BJ (cell line): ENCODE results near the gene OPA3. TPM values are rescaled to one million over a fixed set of nuclear protein-coding genes. Genes with fewer than 3 reads are reported as not detected.

Source experiments
- CTCF ChIA-PET: fragments of 350-600 bp; formaldehyde crosslinking; extraction: SDS; loops from one replicate; lab custom pipeline; 2021; ENCODE audit warnings: antibody characterized with exemption, inconsistent platforms; lab: Yijun Ruan, JAX
- POLR2A ChIA-PET: fragments of 300-600 bp; sonication (Branson Sonifier 250); formaldehyde crosslinking; extraction: SDS; loops from one replicate; lab custom pipeline; 2021; ENCODE audit warnings: antibody characterized with exemption; lab: Charles Lee
- DNase-seq: peaks from one replicate; pipeline ENCODE4 v3.0.0-alpha.2; 2011; ENCODE audit warnings: low read depth
- H3K27me3 ChIP-seq: 2 replicates; pipeline ENCODE4 v1.6.0; 2011; ENCODE audit warnings: low read length; ENCODE audit not compliant: control insufficient read depth, insufficient read depth
- H3K36me3 ChIP-seq: 2 replicates; pipeline ENCODE4 v1.5.1; 2011; ENCODE audit warnings: low read length; ENCODE audit not compliant: control insufficient read depth, insufficient read depth
- H3K4me3 ChIP-seq: 2 replicates; pipeline ENCODE4 v1.5.1; 2011; ENCODE audit warnings: low read depth, mild to moderate bottlenecking, control low read depth, low read length
- CTCF ChIP-seq: IDR thresholded peaks from 2 replicates; pipeline ENCODE4 v1.5.1; 2011; ENCODE audit warnings: low read depth, mild to moderate bottlenecking, control low read depth, inconsistent platforms, low read length, moderate library complexity; ENCODE audit not compliant: insufficient read depth
- polyA plus RNA-seq: library from polyadenylated mRNA; depleted of rRNA; stranded (reverse); fragments of >200 nt; gene quantifications from 2 replicates; pipeline ENCODE4 v1.2.3, GENCODE V29; 2011

The OPA3 gene
- polyA plus RNA-seq, 1 experiment: 15.1 TPM

GRCh38 chr19:45528149-45528743 lies 56.4 kb downstream of the OPA3 start:
- TF ChIP-seq CTCF: no peak

GRCh38 chr19:45527731-45528130 lies 56.9 kb downstream of the OPA3 start:
- no peak for DNase-seq
- TF ChIP-seq CTCF: no peak
- H3K27me3 ChIP-seq: no peaks in the 10 kb centered on the region
- no peak overlapping the region for H3K4me3 ChIP-seq
- CTCF ChIA-PET: interaction anchor here (1.1 to 1.6 kb wide), 2 partner anchors 11 to 114 kb away, joined by 3 read pairs; no protein-coding TSS in a partner anchor
- peaks cover 26% of the 10 kb centered on the region for H3K36me3 ChIP-seq
- POLR2A ChIA-PET: no interaction called here

More at GRCh38 chr19:45528149-45528743, 56.4 kb downstream of the OPA3 start:
- POLR2A ChIA-PET: no interaction called here
- H3K27me3 ChIP-seq: no peaks in the 10 kb centered on the region
- CTCF ChIA-PET: interaction anchor here (1.2 to 1.6 kb wide), 2 partner anchors 12 to 30 kb away, joined by 3 to 4 read pairs; no protein-coding TSS in a partner anchor
- H3K4me3 ChIP-seq: no peak overlapping the region
- H3K36me3 ChIP-seq: peaks cover 25% of the 10 kb centered on the region
- no peak for DNase-seq

DNA sequence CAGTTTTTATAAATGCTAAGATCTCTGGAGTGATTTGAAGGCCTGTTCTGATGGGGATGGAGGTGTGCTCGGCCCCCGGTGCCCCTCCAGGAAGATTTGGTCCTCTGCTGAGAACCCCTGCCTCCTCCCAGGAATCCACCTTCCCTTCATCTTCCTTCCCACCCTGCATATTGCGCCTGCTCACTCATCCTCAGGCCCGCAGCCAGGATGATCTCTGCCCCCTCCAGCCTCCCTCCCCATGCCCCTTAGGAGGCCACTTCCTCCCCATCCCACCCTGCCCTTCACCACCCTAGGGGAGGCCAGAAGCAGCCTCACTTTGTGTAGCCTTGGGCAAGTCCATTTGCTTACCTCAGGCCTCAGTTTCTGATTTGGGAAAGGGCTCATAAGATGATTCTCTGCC lies 57.6 kb downstream of the OPA3 start:
- CTCF ChIA-PET: interaction anchor here (0.7 to 1.6 kb wide), 3 partner anchors 11 to 115 kb away, joined by 3 to 5 read pairs (median 3); no protein-coding TSS in a partner anchor
- POLR2A ChIA-PET: no interaction called here
- DNase-seq: no peak
- H3K4me3 ChIP-seq: no peak overlapping the region
- no peaks in the 10 kb centered on the region for H3K27me3 ChIP-seq
- peaks cover 32% of the 10 kb centered on the region for H3K36me3 ChIP-seq
- TF ChIP-seq CTCF: no peak

- TF ChIP-seq CTCF: no peak
- H3K27me3 ChIP-seq: no peaks in the 10 kb centered on the region
- DNase-seq: no peak
- H3K4me3 ChIP-seq: no peak overlapping the region
- H3K36me3 ChIP-seq: peaks cover 36% of the 10 kb centered on the region
- CTCF ChIA-PET: interaction anchor here (0.6 to 0.7 kb wide), 3 partner anchors 10 to 116 kb away, joined by 3 to 5 read pairs (median 3); no protein-coding TSS in a partner anchor
- POLR2A ChIA-PET: no interaction called here
These were observed 58.5 kb downstream of the OPA3 start for GRCh38 chr19:45526143-45526542.

- no peak for TF ChIP-seq CTCF
- DNase-seq: no peak
- POLR2A ChIA-PET: interaction anchor here (0.5 kb wide), 1 partner anchor 43 kb away, joined by 4 read pairs; no protein-coding TSS in a partner anchor
- Histone ChIP-seq H3K27me3 (no peaks in the 10 kb centered on the region), H3K36me3 (peaks cover 42% of the 10 kb centered on the region), H3K4me3 (no peak overlapping the region)
- CTCF ChIA-PET: interaction anchor here (0.6 to 1.1 kb wide), 2 partner anchors 39 to 118 kb away, joined by 4 to 10 read pairs; no protein-coding TSS in a partner anchor
These were observed 60.0 kb downstream of the OPA3 start for GRCh38 chr19:45524575-45525129.
